ENCODE data around the gene EAF1.
"Not testable (repeated sequence)": the region's sequence is repeated elsewhere in the genome, so short reads cannot be mapped to it uniquely, and the experiment has no call there.

EAF1 gene

GRCh38 chr3:15409774-15410173, 17.6 kb upstream of the EAF1 start:
- no peak for TF ChIP-seq EZH2phosphoT487 (conservative IDR thresholded peaks at IDR 0.05; ENCODE audit: low read length)
- TF ChIP-seq, protein P1, sequence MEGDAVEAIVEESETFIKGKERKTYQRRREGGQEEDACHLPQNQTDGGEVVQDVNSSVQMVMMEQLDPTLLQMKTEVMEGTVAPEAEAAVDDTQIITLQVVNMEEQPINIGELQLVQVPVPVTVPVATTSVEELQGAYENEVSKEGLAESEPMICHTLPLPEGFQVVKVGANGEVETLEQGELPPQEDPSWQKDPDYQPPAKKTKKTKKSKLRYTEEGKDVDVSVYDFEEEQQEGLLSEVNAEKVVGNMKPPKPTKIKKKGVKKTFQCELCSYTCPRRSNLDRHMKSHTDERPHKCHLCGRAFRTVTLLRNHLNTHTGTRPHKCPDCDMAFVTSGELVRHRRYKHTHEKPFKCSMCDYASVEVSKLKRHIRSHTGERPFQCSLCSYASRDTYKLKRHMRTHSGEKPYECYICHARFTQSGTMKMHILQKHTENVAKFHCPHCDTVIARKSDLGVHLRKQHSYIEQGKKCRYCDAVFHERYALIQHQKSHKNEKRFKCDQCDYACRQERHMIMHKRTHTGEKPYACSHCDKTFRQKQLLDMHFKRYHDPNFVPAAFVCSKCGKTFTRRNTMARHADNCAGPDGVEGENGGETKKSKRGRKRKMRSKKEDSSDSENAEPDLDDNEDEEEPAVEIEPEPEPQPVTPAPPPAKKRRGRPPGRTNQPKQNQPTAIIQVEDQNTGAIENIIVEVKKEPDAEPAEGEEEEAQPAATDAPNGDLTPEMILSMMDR (IDR thresholded peaks at IDR 0.05; ENCODE audit: insufficient read depth, low read length, poor library complexity, severe bottlenecking), result no peak
- Histone ChIP-seq H3K4me3 (ENCODE audit: insufficient read depth, low read length, poor library complexity, severe bottlenecking) (no peak overlapping the region), H4K20me1 (ENCODE audit: low read depth, low read length) (no peaks in the 10 kb centered on the region), H3K27ac (ENCODE audit: low read depth, low read length) (no peak overlapping the region), H3K9me3 (ENCODE audit: insufficient read depth, low read length) (no peaks in the 10 kb centered on the region), H3K36me3 (ENCODE audit: low read length) (peaks cover 6% of the 10 kb centered on the region; the same call in 1 of the 2 replicates), H3K79me2 (ENCODE audit: insufficient read depth, low read length) (no peaks in the 10 kb centered on the region), H3F3A (ENCODE audit: insufficient read depth) (no peaks in the 10 kb centered on the region), H3K9me2 (replicated peaks; ENCODE audit: insufficient read depth, low read length) (no peaks in the 10 kb centered on the region), H3K4me2 (ENCODE audit: low read depth, low read length, poor library complexity, severe bottlenecking) (no peak overlapping the region), H2AFZ (ENCODE audit: low read depth, low read length, severe bottlenecking) (no peak overlapping the region), H3K27me3 (ENCODE audit: low read length) (no peaks in the 10 kb centered on the region), H3K9ac (ENCODE audit: low read length) (no peak overlapping the region)

- H3K9ac ChIP-seq (ENCODE audit: low read length); H3K9me2 ChIP-seq (replicated peaks; ENCODE audit: insufficient read depth, low read length); H3K4me3 ChIP-seq (ENCODE audit: insufficient read depth, low read length, poor library complexity, severe bottlenecking); H3K27me3 ChIP-seq (ENCODE audit: low read length); H3K4me2 ChIP-seq (ENCODE audit: low read depth, low read length, poor library complexity, severe bottlenecking); H3K9me3 ChIP-seq (ENCODE audit: insufficient read depth, low read length); H3F3A ChIP-seq (ENCODE audit: insufficient read depth); H4K20me1 ChIP-seq (ENCODE audit: low read depth, low read length); H3K27ac ChIP-seq (ENCODE audit: low read depth, low read length); H3K79me2 ChIP-seq (ENCODE audit: insufficient read depth, low read length); H2AFZ ChIP-seq (ENCODE audit: low read depth, low read length, severe bottlenecking): not testable (repeated sequence)
- peaks cover 13% of the 10 kb centered on the region for H3K36me3 ChIP-seq (ENCODE audit: low read length)
Observed at GRCh38 chr3:15410966-15411365, 16.4 kb upstream of the EAF1 start.

- Histone ChIP-seq H3K36me3 (ENCODE audit: low read length) (peaks cover 18% of the 10 kb centered on the region; the same call in 1 of the 2 replicates), H3K4me2 (ENCODE audit: low read depth, low read length, poor library complexity, severe bottlenecking) (no peak overlapping the region)
Observed at GRCh38 chr3:15420871-15421270, 6.5 kb upstream of the EAF1 start.

GRCh38 chr3:15426579-15427118, 749 bp upstream of the EAF1 start:
- peaks cover 5% of the 10 kb centered on the region for H3K36me3 ChIP-seq (ENCODE audit: low read length)
- no peak overlapping the region; the same call in 1 of the 2 replicates for H3K27ac ChIP-seq (ENCODE audit: low read depth, low read length)
- no peak for TF ChIP-seq EZH2phosphoT487 (conservative IDR thresholded peaks at IDR 0.05; ENCODE audit: low read length)
- TF ChIP-seq, protein P1 (IDR thresholded peaks at IDR 0.05; ENCODE audit: insufficient read depth, low read length, poor library complexity, severe bottlenecking), result no peak
- H3K27me3 ChIP-seq (ENCODE audit: low read length), result no peaks in the 10 kb centered on the region
- no peaks in the 10 kb centered on the region for H3K9me3 ChIP-seq (ENCODE audit: insufficient read depth, low read length)
- peaks cover 4% of the 10 kb centered on the region; the same call in 1 of the 2 replicates for H4K20me1 ChIP-seq (ENCODE audit: low read depth, low read length)
- peak overlapping the region; percentile 65 for H2AFZ ChIP-seq (ENCODE audit: low read depth, low read length, severe bottlenecking)
- H3K4me3 ChIP-seq (ENCODE audit: insufficient read depth, low read length, poor library complexity, severe bottlenecking), result peak overlapping the region; percentile 89
- H3F3A ChIP-seq (ENCODE audit: insufficient read depth), result no peaks in the 10 kb centered on the region
- H3K79me2 ChIP-seq (ENCODE audit: insufficient read depth, low read length), result peaks cover 59% of the 10 kb centered on the region
- H3K4me2 ChIP-seq (ENCODE audit: low read depth, low read length, poor library complexity, severe bottlenecking), result peak overlapping the region; percentile 94
- peak overlapping the region; percentile 88 for H3K9ac ChIP-seq (ENCODE audit: low read length)
- H3K9me2 ChIP-seq (replicated peaks; ENCODE audit: insufficient read depth, low read length), result no peaks in the 10 kb centered on the region

More at GRCh38 chr3:15420871-15421270, 6.5 kb upstream of the EAF1 start:
- no peak overlapping the region for H3K9ac ChIP-seq (ENCODE audit: low read length)
- no peaks in the 10 kb centered on the region for H4K20me1 ChIP-seq (ENCODE audit: low read depth, low read length)
- peaks cover 3% of the 10 kb centered on the region for H3K79me2 ChIP-seq (ENCODE audit: insufficient read depth, low read length)
- no peak overlapping the region for H2AFZ ChIP-seq (ENCODE audit: low read depth, low read length, severe bottlenecking)
- no peaks in the 10 kb centered on the region for H3K9me2 ChIP-seq (replicated peaks; ENCODE audit: insufficient read depth, low read length)
- H3F3A ChIP-seq (ENCODE audit: insufficient read depth), result no peaks in the 10 kb centered on the region
- H3K27me3 ChIP-seq (ENCODE audit: low read length), result no peaks in the 10 kb centered on the region
- TF ChIP-seq, protein P1 (IDR thresholded peaks at IDR 0.05; ENCODE audit: insufficient read depth, low read length, poor library complexity, severe bottlenecking), result no peak
- TF ChIP-seq EZH2phosphoT487 (conservative IDR thresholded peaks at IDR 0.05; ENCODE audit: low read length), result no peak
- H3K27ac ChIP-seq (ENCODE audit: low read depth, low read length), result no peak overlapping the region
- no peak overlapping the region for H3K4me3 ChIP-seq (ENCODE audit: insufficient read depth, low read length, poor library complexity, severe bottlenecking)
- no peaks in the 10 kb centered on the region for H3K9me3 ChIP-seq (ENCODE audit: insufficient read depth, low read length)

Measured in SU-DHL-6 (cell line).